Right ventricle myocardium inferior (tissue), 1 donor: ENCODE results near the gene RCAN3. TPM values are rescaled to one million over a fixed set of nuclear protein-coding genes. Genes with fewer than 3 reads are reported as not detected.

Experiments used
- ATAC-seq: fragments of 200-7000 bp; cut with Tn5 transposase; one replicate; pipeline ENCODE4 v1.9.1; 2020; ENCODE audit warnings: mild to moderate bottlenecking, moderate library complexity
- DNase-seq: peaks from one replicate; pipeline ENCODE4 v3.0.0; 2021; ENCODE audit errors: missing footprints
- intact Hi-C: fragments of 100-400 bp; cut with DNase I; formaldehyde crosslinking; loops from one replicate; pipeline ENCODE4 v1.11.0; 2022
- total RNA-seq: library from RNA; stranded (reverse); fragmentation: NEBNext Ultra II Directional; extraction: Animal tissue kit (Norgen Biotek cat#: 25700); gene quantifications from one replicate; pipeline ENCODE4 v1.2.1, GENCODE V29; 2021
- donor health status: DM: no; HTN: yes; CAD: no; lungs with severe emphysema.

Gene RCAN3
- total RNA-seq, 1 donor from 2014 or later: 5.9 TPM

DNA sequence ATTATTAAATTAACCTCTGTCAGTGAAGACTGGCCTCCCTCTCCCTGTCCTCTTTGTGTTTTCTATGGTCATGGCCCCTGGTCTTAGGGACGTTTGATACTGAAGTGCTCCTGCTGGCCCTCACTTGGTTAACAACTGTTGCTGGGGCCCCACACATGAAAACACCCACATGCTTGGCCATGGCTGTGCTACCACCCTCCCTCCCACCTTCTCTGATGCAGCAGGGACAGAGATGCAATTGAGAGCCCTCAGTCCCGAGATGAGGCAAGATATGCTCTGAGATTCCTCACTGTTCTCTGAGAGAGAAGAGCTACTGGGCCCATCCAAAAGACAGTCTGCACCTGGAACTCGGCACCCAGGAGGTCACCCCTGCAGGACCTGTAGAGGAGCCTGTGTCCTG is 86.6 kb downstream of the RCAN3 start:
- no peak for ATAC-seq

More for the DNA sequence above, 86.6 kb downstream of the RCAN3 start:
- DNase-seq: no peak
- intact Hi-C loops: loop anchor here (5.0 kb wide), 1 partner anchor 47 kb away; no protein-coding TSS in a partner anchor

Other genes with a start within 250 kb of the RCAN3 start
- not detected for gene GRHL3, start 183.5 kb upstream of the RCAN3 start, total RNA-seq
- 6.8 TPM for gene STPG1, start 89.1 kb upstream of the RCAN3 start, total RNA-seq
- gene NIPAL3, start 87.0 kb upstream of the RCAN3 start, total RNA-seq: 30.9 TPM
- gene NCMAP, start 53.3 kb downstream of the RCAN3 start, total RNA-seq: 0.22 TPM
- 58.8 TPM for gene SRRM1, start 140.5 kb downstream of the RCAN3 start, total RNA-seq
- 406 TPM for gene CLIC4, start 242.6 kb downstream of the RCAN3 start, total RNA-seq